HG03565 (cell line): ENCODE measurements around the gene MBD3L2.
"Not testable (repeated sequence)": the region's sequence is repeated elsewhere in the genome, so short reads cannot be mapped to it uniquely, and the experiment has no call there.

Experiments used
- ATAC-seq: cut with Tn5 transposase; IDR thresholded peaks from one replicate; pipeline ENCODE4 v1.9.1; 2021; ENCODE audit warnings: mild to moderate bottlenecking, moderate library complexity; ENCODE audit not compliant: unreplicated experiment

MBD3L2 gene

DNA sequence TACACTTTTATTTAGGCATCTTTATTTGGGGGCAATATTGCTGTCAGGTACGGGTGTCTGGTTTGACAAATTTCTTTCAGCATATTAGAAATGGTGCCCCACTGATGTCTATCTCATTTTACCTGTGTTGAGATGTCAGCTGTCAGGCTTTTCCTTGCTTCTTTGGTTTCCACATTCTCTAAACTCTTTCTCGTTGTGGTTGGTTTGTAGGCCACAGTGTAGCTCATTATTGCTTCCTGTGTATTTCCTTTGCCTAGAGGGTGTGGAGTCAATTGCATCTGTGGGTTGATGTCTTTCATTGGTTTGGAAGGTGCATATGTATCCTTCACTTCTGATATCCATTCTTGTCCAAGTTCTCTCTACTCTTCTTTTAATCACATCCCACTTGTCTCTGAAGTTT is 10.9 kb downstream of the MBD3L2 start:
- ATAC-seq = not testable (repeated sequence)

DNA sequence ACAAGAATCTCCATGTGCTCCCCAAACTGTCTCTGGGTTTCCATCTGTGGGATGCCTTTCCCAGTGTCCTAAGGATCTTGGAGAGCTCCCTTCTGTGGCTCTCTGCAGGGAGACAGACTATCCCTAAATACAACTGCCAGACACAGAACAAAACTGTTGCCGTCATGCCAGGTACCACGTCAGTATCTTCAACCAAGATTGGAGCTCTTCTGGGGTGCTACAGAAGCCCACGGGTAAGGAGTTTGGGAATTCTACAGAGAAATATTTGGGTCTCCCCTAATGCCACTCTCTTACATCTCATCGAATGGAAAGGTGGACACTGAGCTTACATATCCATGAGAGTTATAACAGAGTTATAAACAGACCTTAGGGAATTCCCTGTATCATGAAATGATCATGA is 14.2 kb downstream of the MBD3L2 start:
- no peak for ATAC-seq

GRCh38 chr19:7063764-7064418 is 14.8 kb downstream of the MBD3L2 start:
- no peak for ATAC-seq

GRCh38 chr19:7067122-7067521 is 18.0 kb downstream of the MBD3L2 start:
- ATAC-seq = not testable (repeated sequence)

- ATAC-seq = no peak
These were observed 18.6 kb downstream of the MBD3L2 start for GRCh38 chr19:7067716-7068115.

- ATAC-seq = no peak
These were observed 19.5 kb downstream of the MBD3L2 start for GRCh38 chr19:7068599-7068998.

DNA sequence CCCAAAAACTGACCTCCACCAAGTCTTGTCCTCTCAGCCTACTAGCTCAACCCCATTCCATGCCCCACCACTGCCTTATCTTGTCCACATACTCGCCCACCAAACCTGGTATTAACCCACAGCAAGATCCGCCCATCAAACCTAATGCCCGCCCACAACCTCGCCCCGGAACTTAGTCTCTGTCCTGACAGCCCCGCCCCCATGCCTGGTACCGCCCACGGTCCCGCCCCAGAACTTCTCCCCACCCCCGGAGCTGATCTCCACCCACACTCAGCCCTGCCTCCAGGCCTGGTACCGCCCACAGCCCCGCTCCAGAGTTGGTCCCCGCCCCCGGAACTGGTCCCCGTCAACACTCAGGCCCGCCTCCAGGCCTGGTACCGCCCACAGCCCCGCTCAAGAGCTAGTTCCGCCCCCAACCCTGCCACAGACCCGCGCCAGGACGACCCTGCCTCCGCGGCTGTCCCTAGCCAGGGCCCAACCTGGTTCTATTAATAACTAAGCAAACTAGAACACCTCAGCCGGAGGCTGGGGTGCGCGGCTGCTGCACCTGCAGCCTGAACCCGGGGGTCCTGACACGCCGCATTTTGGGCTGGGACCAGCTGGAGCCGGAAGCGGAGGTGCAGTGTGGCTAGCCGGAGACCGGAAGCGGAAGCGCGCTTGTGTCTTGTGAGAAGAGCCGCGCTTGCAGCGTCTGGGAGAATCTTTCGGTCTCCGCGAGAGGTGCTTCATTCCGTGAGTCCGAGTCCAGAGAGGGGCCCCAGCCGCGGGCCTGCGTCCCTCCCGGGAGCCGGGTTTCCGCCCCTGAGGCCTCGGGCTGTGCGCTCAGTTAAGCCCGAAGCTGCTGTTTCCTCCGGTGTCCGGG is 20.2 kb downstream of the MBD3L2 start, which contains the start of gene ZNF557:
Gene ZNF557 (plus strand): TSS at position 662 of the 862 bp plus-strand sequence. CDS start 5,372 bp downstream, outside the sequence.
- ATAC-seq = peak; percentile 78

- ATAC-seq = no peak
These were observed 20.7 kb downstream of the MBD3L2 start for GRCh38 chr19:7069904-7070226.

- no peak for ATAC-seq
These were observed 23.4 kb downstream of the MBD3L2 start for GRCh38 chr19:7072541-7072940.

DNA sequence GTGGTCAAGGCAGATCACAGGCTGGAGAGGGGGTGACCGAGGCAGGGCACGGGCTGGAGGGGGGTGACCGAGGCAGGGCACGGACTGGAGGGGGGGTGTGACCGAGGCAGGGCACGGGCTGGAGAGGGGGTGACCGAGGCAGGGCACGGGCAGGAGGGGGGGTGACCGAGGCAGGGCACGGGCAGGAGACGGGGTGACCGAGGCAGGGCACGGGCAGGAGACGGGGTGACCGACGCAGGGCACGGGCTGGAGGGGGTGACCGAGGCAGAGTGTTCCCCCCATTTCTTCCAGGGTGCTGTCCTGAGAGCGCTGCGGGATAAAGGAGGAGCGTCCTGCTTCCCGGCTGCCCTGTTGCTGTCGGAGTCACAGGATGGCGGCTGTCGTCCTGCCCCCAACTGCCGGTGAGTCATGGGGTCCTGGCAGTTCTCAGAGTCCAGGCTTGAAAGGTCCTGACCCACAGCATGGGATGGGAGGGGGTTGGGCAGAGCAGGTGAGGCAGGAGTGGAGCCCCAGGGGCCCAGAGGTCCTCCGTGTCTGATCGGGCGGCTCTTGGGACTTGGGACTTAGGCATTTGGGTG is 25.7 kb downstream of the MBD3L2 start:
- no peak for ATAC-seq

DNA sequence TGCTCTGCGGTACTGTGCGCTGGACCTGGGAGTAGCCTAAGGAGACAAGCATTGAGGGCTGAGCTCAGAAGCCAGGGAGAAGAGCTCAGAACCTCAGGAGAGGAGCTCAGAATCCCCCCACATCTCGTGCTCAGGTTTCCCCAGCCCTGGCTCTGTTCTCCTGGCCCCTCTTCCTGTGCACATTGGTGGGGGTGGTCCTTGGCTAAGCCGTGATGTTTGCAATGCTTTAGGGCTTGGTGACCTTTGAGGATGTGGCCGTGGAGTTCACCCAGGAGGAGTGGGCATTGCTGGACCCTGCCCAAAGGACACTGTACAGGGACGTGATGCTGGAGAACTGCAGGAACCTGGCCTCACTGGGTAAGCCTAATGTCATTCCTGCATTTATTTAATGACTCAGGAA is 27.0 kb downstream of the MBD3L2 start:
- ATAC-seq = no peak

DNA sequence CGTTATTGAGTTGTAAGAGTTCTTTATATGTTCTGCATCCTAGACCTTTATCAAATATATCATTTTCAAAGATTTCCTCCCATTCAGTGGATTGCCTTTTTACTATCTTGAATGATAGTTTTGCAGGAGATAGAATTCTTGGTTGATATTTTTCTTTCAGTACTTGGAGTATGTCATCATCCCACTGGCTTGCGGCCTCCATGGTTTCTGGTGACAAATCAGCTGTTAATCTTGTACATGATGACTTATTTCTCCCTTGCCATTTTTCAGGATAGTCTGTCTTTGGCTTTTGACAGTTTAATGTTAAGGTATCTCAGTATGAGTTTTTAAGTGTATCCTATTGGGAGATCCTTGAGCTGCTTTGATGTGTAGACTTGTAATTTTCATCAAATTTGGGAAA is 28.9 kb downstream of the MBD3L2 start:
- ATAC-seq = no peak

DNA sequence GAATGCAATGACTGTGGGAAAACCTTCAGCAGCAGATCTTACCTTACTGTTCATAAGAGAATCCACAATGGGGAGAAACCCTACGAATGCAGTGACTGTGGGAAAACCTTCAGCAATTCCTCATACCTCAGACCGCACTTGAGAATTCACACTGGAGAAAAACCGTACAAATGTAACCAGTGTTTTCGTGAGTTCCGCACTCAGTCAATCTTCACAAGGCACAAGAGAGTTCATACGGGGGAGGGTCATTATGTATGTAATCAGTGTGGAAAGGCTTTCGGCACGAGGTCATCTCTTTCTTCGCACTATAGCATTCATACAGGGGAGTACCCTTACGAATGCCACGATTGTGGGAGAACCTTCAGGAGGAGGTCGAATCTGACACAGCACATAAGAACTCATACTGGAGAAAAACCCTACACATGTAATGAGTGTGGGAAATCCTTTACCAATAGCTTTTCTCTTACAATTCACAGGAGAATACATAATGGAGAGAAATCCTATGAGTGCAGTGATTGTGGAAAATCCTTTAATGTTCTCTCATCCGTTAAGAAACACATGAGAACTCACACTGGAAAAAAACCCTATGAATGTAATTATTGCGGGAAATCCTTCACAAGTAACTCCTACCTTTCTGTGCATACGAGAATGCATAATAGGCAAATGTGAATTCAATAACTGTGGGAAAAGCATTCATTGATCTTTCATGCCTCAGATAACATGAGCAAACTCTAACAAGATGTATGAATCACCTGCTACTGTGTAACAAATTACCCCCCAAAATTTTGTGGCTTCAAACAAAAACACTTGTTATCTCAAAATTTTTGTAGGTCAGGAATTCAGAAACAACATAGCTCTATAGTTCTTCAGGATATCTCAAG is 34.2 kb downstream of the MBD3L2 start:
- ATAC-seq = no peak

- ATAC-seq = no peak
These were observed 39.9 kb downstream of the MBD3L2 start for GRCh38 chr19:7088999-7089398.

- ATAC-seq = no peak
These were observed 49.0 kb downstream of the MBD3L2 start for GRCh38 chr19:7098096-7098495.

GRCh38 chr19:7098701-7099596 is 49.8 kb downstream of the MBD3L2 start:
- ATAC-seq = peak; percentile 66

GRCh38 chr19:7099597-7099921 is 50.4 kb downstream of the MBD3L2 start:
- ATAC-seq = no peak
